SK-N-SH treated with all-trans-retinoic acid at 6 μM for 48 hours (cell line): ENCODE results near the gene MTF1.

Experiments used
- ATAC-seq: fragments of 200-7000 bp; cut with Tn5 transposase; 3 replicates; pipeline ENCODE4 v1.9.1; 2020; ENCODE audit warnings: mild to moderate bottlenecking, moderate library complexity
- ARNTL ChIP-seq: fragments of 450-650 bp; formaldehyde crosslinking; IDR thresholded peaks from 2 replicates; pipeline ENCODE4 v1.5.0; 2020; ENCODE audit warnings: low read depth, mild to moderate bottlenecking, moderate library complexity, borderline replicate concordance
- CREB5 ChIP-seq: fragments of 250-450 bp; sonication (Bioruptor Pico); IDR thresholded peaks from 2 replicates; pipeline ENCODE4 v1.5.1; 2020; ENCODE audit warnings: low read depth, mild to moderate bottlenecking, moderate library complexity
- CSDC2 ChIP-seq: fragments of 250-450 bp; sonication (Bioruptor Pico); IDR thresholded peaks from 2 replicates; pipeline ENCODE4 v1.5.0; 2020; ENCODE audit warnings: mild to moderate bottlenecking, moderate library complexity
- GLIS3 ChIP-seq: fragments of 250-450 bp; sonication (Bioruptor Pico); IDR thresholded peaks from 2 replicates; pipeline ENCODE4 v1.5.0; 2020; ENCODE audit warnings: mild to moderate bottlenecking, moderate library complexity
- OSR1 ChIP-seq: fragments of 250-450 bp; sonication (Bioruptor Pico); IDR thresholded peaks from 2 replicates; pipeline ENCODE4 v1.8.0; 2022; ENCODE audit warnings: moderate library complexity, mild to moderate bottlenecking, inconsistent platforms
- PATZ1 ChIP-seq: fragments of 250-450 bp; sonication (Bioruptor Pico); IDR thresholded peaks from 2 replicates; pipeline ENCODE4 v1.8.0; 2020; ENCODE audit warnings: mild to moderate bottlenecking, moderate library complexity, borderline replicate concordance
- POU6F1 ChIP-seq: fragments of 250-450 bp; sonication (Bioruptor Pico); IDR thresholded peaks from 2 replicates; pipeline ENCODE4 v1.8.0; 2021; ENCODE audit warnings: low read depth, mild to moderate bottlenecking, moderate library complexity, borderline replicate concordance
- PPARA ChIP-seq: fragments of 250-450 bp; sonication (Bioruptor Pico); IDR thresholded peaks from 2 replicates; pipeline ENCODE4 v1.5.0; 2020; ENCODE audit warnings: mild to moderate bottlenecking, borderline replicate concordance
- RARB ChIP-seq: fragments of 250-450 bp; sonication (Bioruptor Pico); IDR thresholded peaks from 2 replicates; pipeline ENCODE4 v1.8.0; 2021; ENCODE audit warnings: mild to moderate bottlenecking, moderate library complexity
- SNAI2 ChIP-seq: fragments of 250-450 bp; sonication (Bioruptor Pico); IDR thresholded peaks from 2 replicates; pipeline ENCODE4 v1.5.0; 2020; ENCODE audit warnings: mild to moderate bottlenecking, moderate library complexity
- TCF4 ChIP-seq: fragments of 250-450 bp; sonication (Bioruptor Pico); IDR thresholded peaks from 2 replicates; pipeline ENCODE4 v1.8.0; 2021; ENCODE audit warnings: mild to moderate bottlenecking, moderate library complexity, borderline replicate concordance
- TSHZ2 ChIP-seq: fragments of 250-450 bp; sonication (Bioruptor Pico); IDR thresholded peaks from 2 replicates; pipeline ENCODE4 v1.5.0; 2020; ENCODE audit warnings: mild to moderate bottlenecking, moderate library complexity
- ZC3H10 ChIP-seq: fragments of 250-450 bp; sonication (Bioruptor Pico); IDR thresholded peaks from 2 replicates; pipeline ENCODE4 v1.5.1; 2021; ENCODE audit warnings: mild to moderate bottlenecking, moderate library complexity
- ZFP3 ChIP-seq: fragments of 250-450 bp; sonication (Bioruptor Pico); IDR thresholded peaks from 2 replicates; pipeline ENCODE4 v1.5.0; 2020; ENCODE audit warnings: mild to moderate bottlenecking, moderate library complexity
- ZFP30 ChIP-seq: fragments of 450-650 bp; formaldehyde crosslinking; IDR thresholded peaks from 2 replicates; pipeline ENCODE4 v1.5.0; 2022; ENCODE audit warnings: mild to moderate bottlenecking, moderate library complexity
- ZNF565 ChIP-seq: fragments of 450-650 bp; formaldehyde crosslinking; conservative IDR thresholded peaks from 2 replicates; pipeline ENCODE4 v1.5.0; 2020; ENCODE audit warnings: low read depth, mild to moderate bottlenecking, moderate library complexity
- ZNF70 ChIP-seq: fragments of 450-650 bp; formaldehyde crosslinking; IDR thresholded peaks from 2 replicates; pipeline ENCODE4 v1.5.0; 2020; ENCODE audit warnings: mild to moderate bottlenecking, moderate library complexity
- ZNF8 ChIP-seq: fragments of 450-650 bp; formaldehyde crosslinking; IDR thresholded peaks from 2 replicates; pipeline ENCODE4 v1.5.0; 2020; ENCODE audit warnings: mild to moderate bottlenecking, moderate library complexity
- TF ChIP-seq, protein P1 (sequence below): fragments of 250-450 bp; sonication (Bioruptor Pico); IDR thresholded peaks from 2 replicates; pipeline ENCODE4 v1.5.1; 2021; ENCODE audit warnings: mild to moderate bottlenecking, moderate library complexity

MTF1 gene

GRCh38 chr1:37893673-37894072 lies 34.3 kb upstream of the MTF1 start:
- no peak for ATAC-seq
- TF ChIP-seq RARB (CRISPR knock-in tag) (no peak), TSHZ2 (CRISPR knock-in tag) (no peak), GLIS3 (no peak), ARNTL (CRISPR knock-in tag) (no peak), TCF4 (no peak), ZFP3 (CRISPR knock-in tag) (no peak), OSR1 (CRISPR knock-in tag) (no peak), PATZ1 (CRISPR knock-in tag) (no peak)
- TF ChIP-seq, all 23 proteins: peak for 0

DNA sequence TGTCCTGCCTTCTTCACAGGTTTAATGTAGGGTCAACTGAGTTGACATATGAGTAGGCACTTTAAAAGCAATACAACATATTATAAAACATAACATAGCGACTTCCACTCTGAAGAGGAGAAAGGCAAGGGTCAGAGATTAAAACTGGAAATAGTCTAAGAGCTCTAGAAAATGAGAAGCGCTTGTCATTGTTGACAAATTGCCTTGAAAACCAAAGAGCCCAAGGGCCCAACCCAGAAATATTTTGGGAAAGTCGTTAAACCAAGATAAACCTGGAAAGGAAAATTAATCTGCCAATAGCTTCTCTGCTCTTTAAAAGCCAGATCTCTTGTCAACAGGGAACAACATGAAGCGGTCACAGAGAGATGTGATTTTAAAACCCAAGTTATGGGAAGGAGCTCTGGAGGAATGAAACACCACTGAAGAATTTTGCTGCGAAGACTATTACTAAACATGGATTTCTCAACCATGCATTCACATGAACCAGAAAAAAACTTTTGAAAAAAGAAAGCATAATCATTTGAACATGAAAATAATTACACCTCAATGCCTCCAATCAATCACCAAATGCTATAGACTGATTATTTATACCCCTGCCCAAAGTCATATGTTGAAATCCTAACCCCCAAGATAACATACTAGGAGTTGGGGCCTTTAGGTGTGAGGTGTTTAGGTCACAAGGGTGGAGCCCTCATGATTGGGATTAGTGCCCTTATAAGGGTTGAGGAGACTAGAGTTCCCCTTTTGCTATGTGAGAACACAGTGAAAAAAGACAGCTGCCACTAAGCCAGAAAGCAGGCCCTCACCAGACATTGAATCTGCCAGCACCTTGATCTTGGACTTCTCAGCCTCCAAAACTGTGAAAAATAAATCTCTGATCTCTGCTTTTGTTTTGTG lies 33.0 kb upstream of the MTF1 start:
- ATAC-seq = no peak
- TF ChIP-seq PPARA (CRISPR knock-in tag) (no peak), ZNF8 (CRISPR knock-in tag) (no peak), TCF4 (no peak), CREB5 (CRISPR knock-in tag) (no peak), ZC3H10 (CRISPR knock-in tag) (no peak), OSR1 (CRISPR knock-in tag) (no peak), GLIS3 (no peak), ZNF565 (CRISPR knock-in tag) (no peak), CSDC2 (CRISPR knock-in tag) (no peak), RARB (CRISPR knock-in tag) (no peak), SNAI2 (CRISPR knock-in tag) (no peak), POU6F1 (CRISPR knock-in tag) (no peak), ZNF70 (CRISPR knock-in tag) (no peak), ZFP3 (CRISPR knock-in tag) (no peak), ARNTL (CRISPR knock-in tag) (no peak), ZFP30 (CRISPR knock-in tag) (no peak), PATZ1 (CRISPR knock-in tag) (no peak)
- TF ChIP-seq, protein P1, sequence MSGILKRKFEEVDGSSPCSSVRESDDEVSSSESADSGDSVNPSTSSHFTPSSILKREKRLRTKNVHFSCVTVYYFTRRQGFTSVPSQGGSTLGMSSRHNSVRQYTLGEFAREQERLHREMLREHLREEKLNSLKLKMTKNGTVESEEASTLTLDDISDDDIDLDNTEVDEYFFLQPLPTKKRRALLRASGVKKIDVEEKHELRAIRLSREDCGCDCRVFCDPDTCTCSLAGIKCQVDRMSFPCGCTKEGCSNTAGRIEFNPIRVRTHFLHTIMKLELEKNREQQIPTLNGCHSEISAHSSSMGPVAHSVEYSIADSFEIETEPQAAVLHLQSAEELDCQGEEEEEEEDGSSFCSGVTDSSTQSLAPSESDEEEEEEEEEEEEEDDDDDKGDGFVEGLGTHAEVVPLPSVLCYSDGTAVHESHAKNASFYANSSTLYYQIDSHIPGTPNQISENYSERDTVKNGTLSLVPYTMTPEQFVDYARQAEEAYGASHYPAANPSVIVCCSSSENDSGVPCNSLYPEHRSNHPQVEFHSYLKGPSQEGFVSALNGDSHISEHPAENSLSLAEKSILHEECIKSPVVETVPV (CRISPR knock-in tag) = no peak
